Measurements from ENCODE around the gene RO60.

GRCh38 chr1:193042766-193043691, 16.4 kb upstream of the RO60 start:
- TF ChIP-seq USF2 (IDR thresholded peaks at IDR 0.05) = no peak
- no peak for TF ChIP-seq CHD4 (IDR thresholded peaks at IDR 0.05; ENCODE audit: borderline replicate concordance)
- TF ChIP-seq ELK1 (IDR thresholded peaks at IDR 0.05; ENCODE audit: low read depth, low read length) = no peak
- no peak for TF ChIP-seq CTCF (IDR thresholded peaks at IDR 0.05)
- TF ChIP-seq RAD21 (conservative IDR thresholded peaks at IDR 0.05 in 1 of 2, IDR thresholded peaks at IDR 0.05 in 1 of 2) = no peak
- no peak for TF ChIP-seq MAX (IDR thresholded peaks at IDR 0.05)
- no peak for TF ChIP-seq EP300 (IDR thresholded peaks at IDR 0.05)
- no peak for TF ChIP-seq JUN (IDR thresholded peaks at IDR 0.05)
- TF ChIP-seq REST (IDR thresholded peaks at IDR 0.05) = no peak
- no peak for TF ChIP-seq POLR2A (IDR thresholded peaks at IDR 0.05; ENCODE audit: low read length)
- TF ChIP-seq SREBF2 (IDR thresholded peaks at IDR 0.05) = no peak
- TF ChIP-seq NPAS2 (CRISPR knock-in tag; IDR thresholded peaks at IDR 0.05; ENCODE audit: borderline replicate concordance) = no peak
